ENCODE measurements around the gene LRP1.

Gene LRP1

DNA sequence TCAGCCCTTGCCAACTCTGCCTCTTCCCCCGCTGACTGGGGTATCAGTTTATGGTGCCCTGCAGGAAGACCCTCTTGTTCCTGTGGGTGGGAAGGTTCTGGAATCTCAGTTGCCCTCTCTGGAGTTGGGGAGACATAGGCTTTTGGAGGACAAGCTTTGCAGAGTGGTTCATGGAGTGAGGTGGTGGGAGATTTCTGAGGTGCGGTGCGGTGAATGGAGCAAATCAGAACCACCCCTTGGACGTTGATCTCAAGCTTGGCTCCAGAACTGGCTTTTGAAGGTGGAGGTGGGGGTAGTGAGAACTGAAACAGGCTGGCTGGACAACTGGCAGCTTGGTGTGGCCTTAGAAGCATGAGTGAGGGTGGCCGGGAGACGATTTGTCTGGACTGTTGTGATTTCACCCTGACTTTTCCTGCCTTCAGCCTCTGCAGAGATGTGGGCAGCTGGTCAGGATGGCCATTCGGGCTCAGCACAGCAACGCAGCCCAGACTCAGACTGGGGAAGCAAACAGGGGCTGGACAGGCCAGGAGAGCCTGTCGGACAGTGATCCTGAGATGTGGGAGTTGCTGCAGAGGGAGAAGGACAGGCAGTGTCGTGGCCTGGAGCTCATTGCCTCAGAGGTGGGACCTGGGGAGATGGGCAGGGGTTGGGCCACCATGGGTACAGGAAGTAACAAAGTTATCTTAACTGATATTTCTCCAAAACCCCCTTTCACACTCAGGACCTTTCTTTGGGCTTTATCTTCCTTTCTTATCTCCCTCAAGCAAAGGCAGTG lies 102.3 kb downstream of the LRP1 start (continued):
- TF ChIP-seq, protein P1, sequence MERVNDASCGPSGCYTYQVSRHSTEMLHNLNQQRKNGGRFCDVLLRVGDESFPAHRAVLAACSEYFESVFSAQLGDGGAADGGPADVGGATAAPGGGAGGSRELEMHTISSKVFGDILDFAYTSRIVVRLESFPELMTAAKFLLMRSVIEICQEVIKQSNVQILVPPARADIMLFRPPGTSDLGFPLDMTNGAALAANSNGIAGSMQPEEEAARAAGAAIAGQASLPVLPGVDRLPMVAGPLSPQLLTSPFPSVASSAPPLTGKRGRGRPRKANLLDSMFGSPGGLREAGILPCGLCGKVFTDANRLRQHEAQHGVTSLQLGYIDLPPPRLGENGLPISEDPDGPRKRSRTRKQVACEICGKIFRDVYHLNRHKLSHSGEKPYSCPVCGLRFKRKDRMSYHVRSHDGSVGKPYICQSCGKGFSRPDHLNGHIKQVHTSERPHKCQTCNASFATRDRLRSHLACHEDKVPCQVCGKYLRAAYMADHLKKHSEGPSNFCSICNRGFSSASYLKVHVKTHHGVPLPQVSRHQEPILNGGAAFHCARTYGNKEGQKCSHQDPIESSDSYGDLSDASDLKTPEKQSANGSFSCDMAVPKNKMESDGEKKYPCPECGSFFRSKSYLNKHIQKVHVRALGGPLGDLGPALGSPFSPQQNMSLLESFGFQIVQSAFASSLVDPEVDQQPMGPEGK (CRISPR knock-in tag; IDR thresholded peaks at IDR 0.05; ENCODE audit: borderline replicate concordance): no peak
- TF ChIP-seq ZNF70 (CRISPR knock-in tag; IDR thresholded peaks at IDR 0.05) (no peak), TCF4 (CRISPR knock-in tag; IDR thresholded peaks at IDR 0.05; ENCODE audit: borderline replicate concordance) (no peak), TOX (CRISPR knock-in tag; IDR thresholded peaks at IDR 0.05; ENCODE audit: borderline replicate concordance) (no peak)

DNA sequence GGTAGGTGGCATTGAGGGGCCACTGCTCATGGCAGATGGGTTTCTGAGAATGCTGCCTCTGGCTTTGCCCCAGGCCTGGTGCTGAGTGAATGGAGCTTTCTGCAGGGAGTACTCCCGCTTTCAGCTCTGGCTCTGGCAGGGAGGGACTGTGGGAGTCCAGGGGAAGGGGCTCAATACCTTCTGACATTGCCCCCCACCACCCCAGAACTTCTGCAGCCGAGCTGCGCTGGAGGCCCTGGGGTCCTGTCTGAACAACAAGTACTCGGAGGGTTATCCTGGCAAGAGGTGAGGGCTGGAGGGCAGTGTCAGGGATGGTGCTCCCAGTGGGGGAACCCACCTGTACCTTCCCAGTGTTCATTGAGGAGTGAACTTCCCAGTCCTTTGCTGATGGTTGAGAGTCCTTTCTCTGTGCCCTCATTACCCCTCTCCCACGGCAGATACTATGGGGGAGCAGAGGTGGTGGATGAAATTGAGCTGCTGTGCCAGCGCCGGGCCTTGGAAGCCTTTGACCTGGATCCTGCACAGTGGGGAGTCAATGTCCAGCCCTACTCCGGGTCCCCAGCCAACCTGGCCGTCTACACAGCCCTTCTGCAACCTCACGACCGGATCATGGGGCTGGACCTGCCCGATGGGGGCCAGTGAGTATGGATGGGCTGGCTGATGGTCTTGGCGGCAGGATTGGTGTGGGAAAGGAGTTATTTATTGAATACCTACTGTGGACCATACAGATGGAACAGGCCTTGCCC lies 103.2 kb downstream of the LRP1 start:
- no peak for ATAC-seq
- TF ChIP-seq OSR1 (CRISPR knock-in tag; IDR thresholded peaks at IDR 0.05): no peak
- no peak for TF ChIP-seq RARB (CRISPR knock-in tag; IDR thresholded peaks at IDR 0.05)
- no peak for TF ChIP-seq CSDC2 (CRISPR knock-in tag; IDR thresholded peaks at IDR 0.05)
- no peak for TF ChIP-seq TOX (CRISPR knock-in tag; IDR thresholded peaks at IDR 0.05; ENCODE audit: borderline replicate concordance)
- no peak for TF ChIP-seq ISL1 (CRISPR knock-in tag; IDR thresholded peaks at IDR 0.05)
- TF ChIP-seq SNAI2 (CRISPR knock-in tag; IDR thresholded peaks at IDR 0.05): no peak
- TF ChIP-seq GLIS3 (CRISPR knock-in tag; IDR thresholded peaks at IDR 0.05): no peak
- no peak for TF ChIP-seq ZNF8 (CRISPR knock-in tag; IDR thresholded peaks at IDR 0.05)
- TF ChIP-seq, protein P2, sequence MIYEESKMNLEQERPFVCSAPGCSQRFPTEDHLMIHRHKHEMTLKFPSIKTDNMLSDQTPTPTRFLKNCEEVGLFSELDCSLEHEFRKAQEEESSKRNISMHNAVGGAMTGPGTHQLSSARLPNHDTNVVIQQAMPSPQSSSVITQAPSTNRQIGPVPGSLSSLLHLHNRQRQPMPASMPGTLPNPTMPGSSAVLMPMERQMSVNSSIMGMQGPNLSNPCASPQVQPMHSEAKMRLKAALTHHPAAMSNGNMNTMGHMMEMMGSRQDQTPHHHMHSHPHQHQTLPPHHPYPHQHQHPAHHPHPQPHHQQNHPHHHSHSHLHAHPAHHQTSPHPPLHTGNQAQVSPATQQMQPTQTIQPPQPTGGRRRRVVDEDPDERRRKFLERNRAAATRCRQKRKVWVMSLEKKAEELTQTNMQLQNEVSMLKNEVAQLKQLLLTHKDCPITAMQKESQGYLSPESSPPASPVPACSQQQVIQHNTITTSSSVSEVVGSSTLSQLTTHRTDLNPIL (CRISPR knock-in tag; IDR thresholded peaks at IDR 0.05; ENCODE audit: low read depth): no peak
- TF ChIP-seq BACH2 (CRISPR knock-in tag; IDR thresholded peaks at IDR 0.05; ENCODE audit: borderline replicate concordance): no peak
- TF ChIP-seq ZNF565 (CRISPR knock-in tag; conservative IDR thresholded peaks at IDR 0.05; ENCODE audit: low read depth): no peak
- no peak for TF ChIP-seq ZFP30 (CRISPR knock-in tag; IDR thresholded peaks at IDR 0.05)
- TF ChIP-seq ZFP3 (CRISPR knock-in tag; IDR thresholded peaks at IDR 0.05): no peak
- TF ChIP-seq ZNF70 (CRISPR knock-in tag; IDR thresholded peaks at IDR 0.05): no peak
- TF ChIP-seq, protein P3, sequence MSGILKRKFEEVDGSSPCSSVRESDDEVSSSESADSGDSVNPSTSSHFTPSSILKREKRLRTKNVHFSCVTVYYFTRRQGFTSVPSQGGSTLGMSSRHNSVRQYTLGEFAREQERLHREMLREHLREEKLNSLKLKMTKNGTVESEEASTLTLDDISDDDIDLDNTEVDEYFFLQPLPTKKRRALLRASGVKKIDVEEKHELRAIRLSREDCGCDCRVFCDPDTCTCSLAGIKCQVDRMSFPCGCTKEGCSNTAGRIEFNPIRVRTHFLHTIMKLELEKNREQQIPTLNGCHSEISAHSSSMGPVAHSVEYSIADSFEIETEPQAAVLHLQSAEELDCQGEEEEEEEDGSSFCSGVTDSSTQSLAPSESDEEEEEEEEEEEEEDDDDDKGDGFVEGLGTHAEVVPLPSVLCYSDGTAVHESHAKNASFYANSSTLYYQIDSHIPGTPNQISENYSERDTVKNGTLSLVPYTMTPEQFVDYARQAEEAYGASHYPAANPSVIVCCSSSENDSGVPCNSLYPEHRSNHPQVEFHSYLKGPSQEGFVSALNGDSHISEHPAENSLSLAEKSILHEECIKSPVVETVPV (CRISPR knock-in tag; IDR thresholded peaks at IDR 0.05): no peak
- no peak for TF ChIP-seq ARNTL (CRISPR knock-in tag; IDR thresholded peaks at IDR 0.05; ENCODE audit: borderline replicate concordance, low read depth)

DNA sequence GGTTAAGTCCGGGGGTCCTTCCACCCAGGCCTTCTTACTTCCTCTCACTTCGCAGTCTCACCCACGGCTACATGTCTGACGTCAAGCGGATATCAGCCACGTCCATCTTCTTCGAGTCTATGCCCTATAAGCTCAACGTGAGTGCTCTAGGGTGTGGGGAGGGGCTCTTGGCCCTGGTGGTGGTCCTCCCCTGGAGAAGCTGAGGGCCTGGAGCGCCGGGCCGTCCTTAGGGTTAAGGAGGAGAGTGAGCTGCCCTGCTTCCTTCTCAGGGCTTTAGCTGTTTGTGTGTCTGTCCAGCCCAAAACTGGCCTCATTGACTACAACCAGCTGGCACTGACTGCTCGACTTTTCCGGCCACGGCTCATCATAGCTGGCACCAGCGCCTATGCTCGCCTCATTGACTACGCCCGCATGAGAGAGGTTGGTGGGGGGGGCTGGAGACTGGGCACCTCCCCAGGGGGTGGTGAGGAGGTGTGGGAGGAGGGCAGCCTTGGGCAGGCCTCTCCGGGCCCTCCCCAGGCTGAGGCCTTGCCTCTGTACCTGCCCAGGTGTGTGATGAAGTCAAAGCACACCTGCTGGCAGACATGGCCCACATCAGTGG lies 104.0 kb downstream of the LRP1 start:
- ATAC-seq: no peak
- TF ChIP-seq TCF4 (CRISPR knock-in tag; IDR thresholded peaks at IDR 0.05; ENCODE audit: borderline replicate concordance) (no peak), ZC3H10 (CRISPR knock-in tag; IDR thresholded peaks at IDR 0.05) (no peak), ISL1 (CRISPR knock-in tag; IDR thresholded peaks at IDR 0.05) (no peak), CSDC2 (CRISPR knock-in tag; IDR thresholded peaks at IDR 0.05) (no peak)
- TF ChIP-seq, protein P4, sequence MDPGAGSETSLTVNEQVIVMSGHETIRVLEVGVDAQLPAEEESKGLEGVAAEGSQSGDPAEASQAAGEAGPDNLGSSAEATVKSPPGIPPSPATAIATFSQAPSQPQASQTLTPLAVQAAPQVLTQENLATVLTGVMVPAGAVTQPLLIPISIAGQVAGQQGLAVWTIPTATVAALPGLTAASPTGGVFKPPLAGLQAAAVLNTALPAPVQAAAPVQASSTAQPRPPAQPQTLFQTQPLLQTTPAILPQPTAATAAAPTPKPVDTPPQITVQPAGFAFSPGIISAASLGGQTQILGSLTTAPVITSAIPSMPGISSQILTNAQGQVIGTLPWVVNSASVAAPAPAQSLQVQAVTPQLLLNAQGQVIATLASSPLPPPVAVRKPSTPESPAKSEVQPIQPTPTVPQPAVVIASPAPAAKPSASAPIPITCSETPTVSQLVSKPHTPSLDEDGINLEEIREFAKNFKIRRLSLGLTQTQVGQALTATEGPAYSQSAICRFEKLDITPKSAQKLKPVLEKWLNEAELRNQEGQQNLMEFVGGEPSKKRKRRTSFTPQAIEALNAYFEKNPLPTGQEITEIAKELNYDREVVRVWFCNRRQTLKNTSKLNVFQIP (CRISPR knock-in tag; IDR thresholded peaks at IDR 0.05; ENCODE audit: borderline replicate concordance, low read depth): no peak
